Upper lobe of left lung (tissue), 4 donors: ENCODE data around the gene EFCAB8.

Experiments used
- EP300 ChIP-seq, 4 donors: sonication (generic); formaldehyde crosslinking; IDR thresholded peaks; one replicate each; pipeline ENCODE4 v1.5.1; 2017; ENCODE audit warnings: antibody characterized with exemption in 4 of 4, control low read depth in 2 of 4
- POLR2A ChIP-seq, 4 donors: fragments of 450-650 bp; IDR thresholded peaks; one replicate each; pipeline ENCODE4 v1.5.1; 2016 to 2017; ENCODE audit warnings: antibody characterized with exemption in 4 of 4, mild to moderate bottlenecking in 2 of 4
- POLR2AphosphoS5 ChIP-seq, 2 donors: sonication (generic); formaldehyde crosslinking; IDR thresholded peaks; one replicate each; pipeline ENCODE4 v1.5.1; 2017; ENCODE audit warnings: antibody characterized with exemption in 2 of 2
- TF ChIP-seq, protein P1 (sequence below), 6 experiments: fragments of 450-650 bp in 4 of 6; fragments of 200-600 bp in 2 of 6; sonication (generic) in 2 of 6; IDR thresholded peaks; one replicate each; pipeline ENCODE4 v1.5.1; 2016 to 2019; ENCODE audit warnings: antibody characterized with exemption in 6 of 6

DNA sequence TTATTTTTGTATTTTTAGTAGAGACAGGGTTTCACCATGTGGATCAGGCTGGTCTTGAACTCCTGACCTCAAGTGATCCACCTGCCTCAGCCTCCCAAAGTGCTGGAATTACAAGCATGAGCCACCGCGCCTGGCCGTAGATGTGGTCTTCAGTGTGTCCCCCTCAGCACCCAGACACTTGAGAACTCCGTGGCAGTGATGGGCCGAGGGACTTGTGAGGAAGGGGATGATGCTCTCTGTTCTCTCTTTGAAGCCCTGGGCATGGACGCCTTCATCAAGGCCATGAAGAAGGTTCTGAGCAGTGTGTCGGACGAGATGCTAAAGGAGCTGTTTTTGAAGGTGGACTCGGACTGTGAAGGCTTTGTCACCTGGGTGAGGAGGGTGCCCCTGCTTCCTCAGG, 16.9 kb downstream of the EFCAB8 start:
- TF ChIP-seq, protein P1, sequence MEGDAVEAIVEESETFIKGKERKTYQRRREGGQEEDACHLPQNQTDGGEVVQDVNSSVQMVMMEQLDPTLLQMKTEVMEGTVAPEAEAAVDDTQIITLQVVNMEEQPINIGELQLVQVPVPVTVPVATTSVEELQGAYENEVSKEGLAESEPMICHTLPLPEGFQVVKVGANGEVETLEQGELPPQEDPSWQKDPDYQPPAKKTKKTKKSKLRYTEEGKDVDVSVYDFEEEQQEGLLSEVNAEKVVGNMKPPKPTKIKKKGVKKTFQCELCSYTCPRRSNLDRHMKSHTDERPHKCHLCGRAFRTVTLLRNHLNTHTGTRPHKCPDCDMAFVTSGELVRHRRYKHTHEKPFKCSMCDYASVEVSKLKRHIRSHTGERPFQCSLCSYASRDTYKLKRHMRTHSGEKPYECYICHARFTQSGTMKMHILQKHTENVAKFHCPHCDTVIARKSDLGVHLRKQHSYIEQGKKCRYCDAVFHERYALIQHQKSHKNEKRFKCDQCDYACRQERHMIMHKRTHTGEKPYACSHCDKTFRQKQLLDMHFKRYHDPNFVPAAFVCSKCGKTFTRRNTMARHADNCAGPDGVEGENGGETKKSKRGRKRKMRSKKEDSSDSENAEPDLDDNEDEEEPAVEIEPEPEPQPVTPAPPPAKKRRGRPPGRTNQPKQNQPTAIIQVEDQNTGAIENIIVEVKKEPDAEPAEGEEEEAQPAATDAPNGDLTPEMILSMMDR (IDR thresholded peaks at IDR 0.05), result no peak
- no peak for TF ChIP-seq POLR2AphosphoS5 (IDR thresholded peaks at IDR 0.05)
- TF ChIP-seq POLR2A (IDR thresholded peaks at IDR 0.05), result no peak
- no peak for TF ChIP-seq EP300 (IDR thresholded peaks at IDR 0.05)
